Measurements from ENCODE around the gene TBC1D17. TPM values are rescaled to one million over a fixed set of nuclear protein-coding genes. Genes with fewer than 3 reads are reported as not detected.

Gene TBC1D17
- total RNA-seq = 10 to 100 TPM; 26.2 to 39.3 TPM

- Mint-ChIP-seq H3K4me1 (peaks cover 33% of the 10 kb centered on the region), H3K9me3 (ENCODE audit: low read depth) (no peaks in the 10 kb centered on the region), H3K36me3 (peaks cover 5% of the 10 kb centered on the region), H3K4me3 (no peak within 1 kb of the TSS), H3K27ac (no peak within 1 kb of the TSS), H3K27me3 (no peaks in the 10 kb centered on the region)
- DNase-seq (peak; percentile 100), ATAC-seq (peak; percentile 73)
- CTCF ChIA-PET = interaction anchor here (0.8 to 1.4 kb wide), 5 partner anchors 8 to 200 kb away, joined by 3 to 6 read pairs (median 3); partner anchors contain the start of genes FUZ, PNKP and PRMT1
Observed at GRCh38 chr19:49877020-49877878, at the start of gene TBC1D17, which contains the start of gene AKT1S1. Gene TBC1D17, plus strand, starts transcription at chr19:49877702. Its CDS starts 22 bp downstream, at chr19:49877724. Gene AKT1S1, minus strand, starts transcription at chr19:49877355. Its CDS starts 4,060 bp downstream, at chr19:49873295.

- Mint-ChIP-seq H3K27ac (no peak overlapping the region), H3K4me3 (no peak overlapping the region), H3K27me3 (no peaks in the 10 kb centered on the region), H3K4me1 (peaks cover 24% of the 10 kb centered on the region), H3K36me3 (peaks cover 15% of the 10 kb centered on the region), H3K9me3 (ENCODE audit: low read depth) (no peaks in the 10 kb centered on the region)
- ATAC-seq (no peak), DNase-seq (no peak)
- CTCF ChIA-PET = no interaction called here
Observed at GRCh38 chr19:49829200-49829599, 48.3 kb upstream of the TBC1D17 start.

GRCh38 chr19:49829721-49830120 lies 47.8 kb upstream of the TBC1D17 start:
- CTCF ChIA-PET = no interaction called here
- no peaks in the 10 kb centered on the region for H3K27me3 Mint-ChIP-seq
- ATAC-seq = no peak
- H3K9me3 Mint-ChIP-seq (ENCODE audit: low read depth) = no peaks in the 10 kb centered on the region
- no peak overlapping the region for H3K4me3 Mint-ChIP-seq
- H3K27ac Mint-ChIP-seq = no peak overlapping the region
- H3K4me1 Mint-ChIP-seq = peaks cover 24% of the 10 kb centered on the region
- DNase-seq = no peak
- H3K36me3 Mint-ChIP-seq = peaks cover 16% of the 10 kb centered on the region

GRCh38 chr19:49830766-49831165 lies 46.7 kb upstream of the TBC1D17 start:
- Mint-ChIP-seq H3K4me3 (no peak overlapping the region), H3K27me3 (no peaks in the 10 kb centered on the region), H3K9me3 (ENCODE audit: low read depth) (no peaks in the 10 kb centered on the region), H3K4me1 (peaks cover 24% of the 10 kb centered on the region), H3K27ac (no peak overlapping the region), H3K36me3 (peaks cover 21% of the 10 kb centered on the region)
- DNase-seq (no peak), ATAC-seq (no peak)
- CTCF ChIA-PET = no interaction called here

GRCh38 chr19:49831592-49831991 lies 45.9 kb upstream of the TBC1D17 start:
- no peaks in the 10 kb centered on the region for H3K27me3 Mint-ChIP-seq

GRCh38 chr19:49832556-49832955 lies 44.9 kb upstream of the TBC1D17 start:
- peaks cover 24% of the 10 kb centered on the region for H3K4me1 Mint-ChIP-seq
- DNase-seq = no peak
- peak overlapping the region; percentile 9 for H3K27ac Mint-ChIP-seq
- CTCF ChIA-PET = interaction anchor here (0.8 to 0.9 kb wide), 2 partner anchors 27 to 114 kb away, joined by 3 read pairs; no protein-coding TSS in a partner anchor
- peaks cover 27% of the 10 kb centered on the region for H3K36me3 Mint-ChIP-seq
- no peaks in the 10 kb centered on the region for H3K27me3 Mint-ChIP-seq
- no peaks in the 10 kb centered on the region for H3K9me3 Mint-ChIP-seq (ENCODE audit: low read depth)
- ATAC-seq = no peak
- no peak overlapping the region for H3K4me3 Mint-ChIP-seq

More at GRCh38 chr19:49831592-49831991, 45.9 kb upstream of the TBC1D17 start:
- DNase-seq (no peak), ATAC-seq (no peak)
- CTCF ChIA-PET = no interaction called here
- H3K4me1 Mint-ChIP-seq = peaks cover 24% of the 10 kb centered on the region
- H3K27ac Mint-ChIP-seq = no peak overlapping the region
- peaks cover 21% of the 10 kb centered on the region for H3K36me3 Mint-ChIP-seq
- no peak overlapping the region for H3K4me3 Mint-ChIP-seq
- H3K9me3 Mint-ChIP-seq (ENCODE audit: low read depth) = no peaks in the 10 kb centered on the region

GRCh38 chr19:49833599-49833998 lies 43.9 kb upstream of the TBC1D17 start:
- H3K9me3 Mint-ChIP-seq (ENCODE audit: low read depth) = no peaks in the 10 kb centered on the region
- H3K27ac Mint-ChIP-seq = no peak overlapping the region

GRCh38 chr19:49835562-49835961 lies 41.9 kb upstream of the TBC1D17 start:
- DNase-seq (no peak), ATAC-seq (peak; percentile 9)
- no peak overlapping the region for H3K27ac Mint-ChIP-seq
- H3K27me3 Mint-ChIP-seq = no peaks in the 10 kb centered on the region
- H3K9me3 Mint-ChIP-seq (ENCODE audit: low read depth) = no peaks in the 10 kb centered on the region
- H3K4me1 Mint-ChIP-seq = peaks cover 20% of the 10 kb centered on the region
- no peak overlapping the region for H3K4me3 Mint-ChIP-seq
- peaks cover 42% of the 10 kb centered on the region for H3K36me3 Mint-ChIP-seq
- CTCF ChIA-PET = no interaction called here

More at GRCh38 chr19:49833599-49833998, 43.9 kb upstream of the TBC1D17 start:
- Mint-ChIP-seq H3K27me3 (no peaks in the 10 kb centered on the region), H3K4me1 (peaks cover 24% of the 10 kb centered on the region), H3K36me3 (peaks cover 32% of the 10 kb centered on the region), H3K4me3 (no peak overlapping the region)
- no peak for ATAC-seq
- no peak for DNase-seq
- CTCF ChIA-PET = interaction anchor here (0.9 kb wide), 1 partner anchor 28 kb away, joined by 3 read pairs; no protein-coding TSS in a partner anchor

- Mint-ChIP-seq H3K36me3 (peaks cover 40% of the 10 kb centered on the region), H3K9me3 (ENCODE audit: low read depth) (no peaks in the 10 kb centered on the region), H3K4me3 (no peak overlapping the region), H3K4me1 (peaks cover 16% of the 10 kb centered on the region), H3K27ac (no peak overlapping the region), H3K27me3 (no peaks in the 10 kb centered on the region)
- ATAC-seq (no peak), DNase-seq (no peak)
- CTCF ChIA-PET = no interaction called here
Observed at GRCh38 chr19:49836176-49837008, 41.1 kb upstream of the TBC1D17 start.

- H3K36me3 Mint-ChIP-seq = peaks cover 37% of the 10 kb centered on the region
- no peaks in the 10 kb centered on the region for H3K27me3 Mint-ChIP-seq
- CTCF ChIA-PET = no interaction called here
- DNase-seq (no peak), ATAC-seq (no peak)
- H3K27ac Mint-ChIP-seq = no peak overlapping the region
- peaks cover 11% of the 10 kb centered on the region for H3K4me1 Mint-ChIP-seq
- H3K9me3 Mint-ChIP-seq (ENCODE audit: low read depth) = no peaks in the 10 kb centered on the region
- H3K4me3 Mint-ChIP-seq = no peak overlapping the region
Observed at GRCh38 chr19:49837009-49837310, 40.5 kb upstream of the TBC1D17 start.

GRCh38 chr19:49837425-49837824 lies 40.1 kb upstream of the TBC1D17 start:
- H3K4me3 Mint-ChIP-seq = no peak overlapping the region

GRCh38 chr19:49838885-49839588 lies 38.5 kb upstream of the TBC1D17 start:
- no peak overlapping the region for H3K4me3 Mint-ChIP-seq
- no peaks in the 10 kb centered on the region for H3K27me3 Mint-ChIP-seq
- CTCF ChIA-PET = no interaction called here
- ATAC-seq (no peak), DNase-seq (no peak)
- H3K4me1 Mint-ChIP-seq = no peaks in the 10 kb centered on the region
- no peak overlapping the region for H3K27ac Mint-ChIP-seq
- peaks cover 28% of the 10 kb centered on the region for H3K36me3 Mint-ChIP-seq
- H3K9me3 Mint-ChIP-seq (ENCODE audit: low read depth) = no peaks in the 10 kb centered on the region

More at GRCh38 chr19:49837425-49837824, 40.1 kb upstream of the TBC1D17 start:
- ATAC-seq (no peak), DNase-seq (no peak)
- Mint-ChIP-seq H3K27ac (no peak overlapping the region), H3K9me3 (ENCODE audit: low read depth) (no peaks in the 10 kb centered on the region), H3K27me3 (no peaks in the 10 kb centered on the region), H3K4me1 (peaks cover 6% of the 10 kb centered on the region), H3K36me3 (peaks cover 33% of the 10 kb centered on the region)
- CTCF ChIA-PET = no interaction called here

- H3K9me3 Mint-ChIP-seq (ENCODE audit: low read depth) = no peaks in the 10 kb centered on the region
- H3K27ac Mint-ChIP-seq = no peak overlapping the region
- no peaks in the 10 kb centered on the region for H3K4me1 Mint-ChIP-seq
- DNase-seq (no peak), ATAC-seq (no peak)
- peaks cover 26% of the 10 kb centered on the region for H3K36me3 Mint-ChIP-seq
- CTCF ChIA-PET = no interaction called here
- H3K27me3 Mint-ChIP-seq = no peaks in the 10 kb centered on the region
- no peak overlapping the region for H3K4me3 Mint-ChIP-seq
Observed at GRCh38 chr19:49839713-49840112, 37.8 kb upstream of the TBC1D17 start.
